Naive thymus-derived CD4-positive, alpha-beta T cell (primary cell): ENCODE data around the gene PLEKHM3. TPM values are rescaled to one million over a fixed set of nuclear protein-coding genes. Genes with fewer than 3 reads are reported as not detected.
A peak's percentile ranks its signal among the peaks of the same experiment; 100 is the strongest.

Experiments used
- ATAC-seq: fragments of 150-1000 bp; cut with Tn5 transposase; 2 replicates; pipeline ENCODE4 v1.10.0; 2021; ENCODE audit warnings: mild to moderate bottlenecking, moderate library complexity
- CTCF ChIA-PET: fragments of 350-600 bp; sonication (Branson Sonifier 250); formaldehyde crosslinking; loops from one replicate; lab custom pipeline; 2021; ENCODE audit warnings: antibody characterized with exemption; lab: Charles Lee
- POLR2A ChIA-PET: fragments of 350-600 bp; sonication (Branson Sonifier 250); formaldehyde crosslinking; loops from one replicate; lab custom pipeline; 2021; ENCODE audit warnings: antibody characterized with exemption, inconsistent platforms; lab: Charles Lee
- DNase-seq, 9 donors: peaks; one replicate each; pipeline versions ENCODE4 v3.0.0 to v3.0.0-alpha.2; 2020 to 2022; ENCODE audit warnings: mixed read lengths in 1 of 9
- H3K27ac ChIP-seq: one replicate; pipeline ENCODE4 v1.7.0; 2013; ENCODE audit warnings: mild to moderate bottlenecking, low read depth, low read length, moderate library complexity
- H3K27me3 ChIP-seq, 2 donors: one replicate each; pipeline ENCODE4 v1.7.0; 2013; ENCODE audit warnings: low read length in 2 of 2, mild to moderate bottlenecking in 2 of 2, moderate library complexity in 2 of 2; ENCODE audit not compliant: control insufficient read depth in 2 of 2, insufficient read depth in 2 of 2
- H3K36me3 ChIP-seq, 3 experiments: 1 replicate in 2 of 3; 2 replicates in 1 of 3; pipeline ENCODE4 v1.7.0; 2013; ENCODE audit warnings: low read length in 3 of 3, mild to moderate bottlenecking in 3 of 3, moderate library complexity in 1 of 3; ENCODE audit not compliant: insufficient read depth in 3 of 3, control insufficient read depth in 2 of 3
- H3K4me1 ChIP-seq, 2 donors: one replicate each; pipeline ENCODE4 v1.7.0; 2013; ENCODE audit warnings: low read length in 2 of 2, mild to moderate bottlenecking in 2 of 2, moderate library complexity in 1 of 2; ENCODE audit not compliant: control insufficient read depth in 2 of 2, insufficient read depth in 2 of 2
- H3K4me3 ChIP-seq: 2 replicates; pipeline ENCODE4 v1.7.0; 2013; ENCODE audit warnings: mild to moderate bottlenecking, low read length
- H3K9me3 ChIP-seq, 3 experiments: 1 replicate in 2 of 3; 2 replicates in 1 of 3; pipeline ENCODE4 v1.7.0; 2013; ENCODE audit warnings: low read length in 3 of 3; ENCODE audit not compliant: control insufficient read depth in 2 of 3
- H3K27ac Mint-ChIP-seq, 9 donors: one replicate each; pipeline ENCODE4 v1.8.0; 2020 to 2022; ENCODE audit warnings: mixed read lengths in 9 of 9, mild to moderate bottlenecking in 8 of 9, moderate library complexity in 5 of 9, inconsistent platforms in 2 of 9
- H3K27me3 Mint-ChIP-seq, 5 donors: one replicate each; pipeline ENCODE4 v1.8.0; 2021 to 2022; ENCODE audit warnings: mixed read lengths in 5 of 5, mild to moderate bottlenecking in 1 of 5
- H3K36me3 Mint-ChIP-seq, 5 donors: one replicate each; pipeline ENCODE4 v1.8.0; 2020 to 2022; ENCODE audit warnings: mixed read lengths in 5 of 5, mild to moderate bottlenecking in 3 of 5, inconsistent platforms in 1 of 5
- H3K4me1 Mint-ChIP-seq, 7 donors: one replicate each; pipeline ENCODE4 v1.8.0; 2020 to 2022; ENCODE audit warnings: mixed read lengths in 7 of 7, mild to moderate bottlenecking in 3 of 7, inconsistent platforms in 1 of 7
- H3K4me3 Mint-ChIP-seq, 10 donors: one replicate each; pipeline ENCODE4 v1.8.0; 2020 to 2022; ENCODE audit warnings: mild to moderate bottlenecking in 10 of 10, mixed read lengths in 10 of 10, moderate library complexity in 6 of 10, inconsistent platforms in 2 of 10
- H3K9me3 Mint-ChIP-seq, 11 donors: one replicate each; pipeline ENCODE4 v1.8.0; 2020 to 2022; ENCODE audit warnings: mixed read lengths in 11 of 11, mild to moderate bottlenecking in 4 of 11, inconsistent platforms in 1 of 11, moderate library complexity in 1 of 11
- intact Hi-C, 2 donors: fragments of 100-400 bp; cut with micrococcal nuclease; formaldehyde crosslinking; loops; one replicate each; pipeline ENCODE4 v1.15.1; 2023
- polyA plus RNA-seq, 2 donors: library from polyadenylated mRNA; unstranded; fragments of 300-500 nt; fragmentation: Illumina TruSeq; gene quantifications; one replicate each; pipeline ENCODE4 v1.2.3, GENCODE V29; 2021
- total RNA-seq, 6 experiments: library from RNA in 5 of 6; stranded (reverse) in 5 of 6; gene quantifications; 1 replicate in 5 of 6; 2 replicates in 1 of 6; pipeline ENCODE4 v1.2.3 and lab custom pipeline; 2021 to 2026

Gene PLEKHM3
- total and polyA plus RNA-seq, 7 experiments from 2014 or later: 3.8 to 19.4 (median 13.8) TPM

DNA sequence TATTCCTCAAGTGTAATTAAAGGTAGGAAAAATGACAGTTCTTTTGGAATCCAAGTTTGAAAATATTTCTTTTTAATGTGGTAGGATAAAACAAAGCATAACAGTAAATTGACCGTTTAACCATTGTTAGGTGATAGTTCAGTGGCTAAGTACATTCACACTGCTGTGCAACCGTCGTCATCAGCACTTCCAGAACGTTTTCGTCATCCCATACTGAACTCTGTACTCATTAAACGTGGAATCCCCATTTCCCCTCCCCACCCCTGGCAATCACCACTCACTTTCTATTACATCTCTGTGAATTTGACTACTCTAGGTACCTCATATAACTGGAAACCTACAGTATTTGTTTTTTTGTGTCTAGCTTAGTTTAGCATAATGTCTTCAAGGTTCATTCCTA lies 222.7 kb downstream of the PLEKHM3 start:
- no peak overlapping the region for H3K27ac ChIP-seq
- Mint-ChIP-seq H3K4me1 (peaks cover 0 to 5% (median 0%) of the 10 kb centered on the region in 7 donors), H3K36me3 (no peaks in the 10 kb centered on the region), H3K27ac (no peak overlapping the region), H3K27me3 (peaks cover 0 to 2% (median 0%) of the 10 kb centered on the region in 5 donors), H3K4me3 (no peak overlapping the region), H3K9me3 (peaks cover 0 to 1% (median 0%) of the 10 kb centered on the region in 11 donors)
- no peaks in the 10 kb centered on the region for H3K4me1 ChIP-seq
- H3K4me3 ChIP-seq: no peak overlapping the region
- no peak for ATAC-seq
- H3K9me3 ChIP-seq: no peaks in the 10 kb centered on the region
- no peaks in the 10 kb centered on the region for H3K36me3 ChIP-seq
- CTCF ChIA-PET: no interaction called here
- H3K27me3 ChIP-seq: no peaks in the 10 kb centered on the region
- intact Hi-C loops: no loop called here
- no peak for DNase-seq
- POLR2A ChIA-PET: no interaction called here

DNA sequence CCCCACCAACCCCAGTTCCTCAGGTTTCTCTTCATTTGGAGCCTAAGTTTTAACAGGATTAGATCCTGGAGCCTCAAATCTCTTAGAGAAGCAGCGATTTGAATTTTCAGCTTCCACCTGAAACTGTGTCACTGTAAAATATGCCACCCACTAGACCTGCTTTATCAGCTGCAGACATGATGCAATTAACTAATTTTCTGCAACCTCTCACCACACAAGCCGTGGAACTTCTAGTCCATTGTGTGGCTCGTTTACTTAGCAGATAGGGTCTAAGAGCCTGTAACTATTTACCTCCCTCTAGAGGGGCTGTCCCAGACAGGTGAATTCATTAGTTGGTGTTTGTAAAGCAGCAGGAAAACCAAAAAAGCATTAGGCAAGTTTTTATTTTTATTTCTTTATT lies 224.1 kb downstream of the PLEKHM3 start:
- ChIA-PET CTCF (no interaction called here), POLR2A (no interaction called here)
- Mint-ChIP-seq H3K4me1 (peaks cover 0 to 3% (median 0%) of the 10 kb centered on the region in 7 donors), H3K27me3 (no peaks in the 10 kb centered on the region), H3K9me3 (peaks cover 0 to 1% (median 0%) of the 10 kb centered on the region in 11 donors), H3K4me3 (no peak overlapping the region), H3K27ac (no peak overlapping the region), H3K36me3 (no peaks in the 10 kb centered on the region)
- Histone ChIP-seq H3K27ac (no peak overlapping the region), H3K4me3 (no peak overlapping the region), H3K9me3 (no peaks in the 10 kb centered on the region), H3K36me3 (no peaks in the 10 kb centered on the region), H3K27me3 (no peaks in the 10 kb centered on the region), H3K4me1 (no peaks in the 10 kb centered on the region)
- DNase-seq: no peak
- ATAC-seq: no peak
- intact Hi-C loops: no loop called here

DNA sequence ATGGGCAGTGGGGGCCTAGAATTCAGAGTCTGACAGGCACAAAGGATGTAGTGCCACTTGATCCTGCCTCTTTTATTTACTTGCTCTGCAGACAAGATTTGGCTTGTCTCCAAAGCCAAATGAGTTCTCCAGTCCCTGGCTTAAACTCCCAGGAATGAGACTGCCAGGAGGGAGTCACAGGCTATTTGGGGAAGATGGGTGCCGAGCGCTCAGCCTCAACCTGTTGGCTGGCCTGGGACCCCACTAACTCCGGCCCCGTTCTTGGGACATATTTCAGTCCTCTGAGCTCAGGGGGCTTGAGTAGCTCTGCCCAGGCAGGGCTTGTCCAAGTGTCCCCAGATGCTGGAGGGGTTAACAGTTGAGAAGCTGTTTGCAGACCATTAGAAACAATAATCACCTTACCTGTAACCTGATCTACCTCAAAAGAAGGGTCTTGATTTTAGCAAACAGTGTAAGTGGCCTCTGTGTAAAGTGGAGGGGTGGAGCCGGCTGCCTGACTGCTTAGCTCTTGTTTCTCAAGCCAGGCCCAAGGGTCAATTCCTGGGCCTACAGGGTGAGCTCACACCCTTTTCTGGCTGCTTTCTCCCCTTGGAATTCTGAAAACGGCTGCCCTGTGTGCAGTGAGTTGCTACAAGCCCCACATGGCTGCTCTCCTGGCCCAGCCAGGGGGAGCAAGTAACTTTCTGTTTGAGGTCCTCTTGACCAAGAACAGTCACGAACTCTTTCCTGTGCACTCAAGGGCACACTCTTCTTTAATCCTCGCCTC lies 228.6 kb downstream of the PLEKHM3 start:
- Histone ChIP-seq H3K36me3 (no peaks in the 10 kb centered on the region), H3K27me3 (no peaks in the 10 kb centered on the region), H3K4me3 (no peak overlapping the region), H3K27ac (no peak overlapping the region), H3K9me3 (no peaks in the 10 kb centered on the region), H3K4me1 (no peaks in the 10 kb centered on the region)
- CTCF ChIA-PET: no interaction called here
- no peaks in the 10 kb centered on the region for H3K4me1 Mint-ChIP-seq
- H3K27ac Mint-ChIP-seq: no peak overlapping the region
- intact Hi-C loops: no loop called here
- peaks cover 0 to 4% (median 0%) of the 10 kb centered on the region in 5 donors for H3K27me3 Mint-ChIP-seq
- no peak for DNase-seq
- peaks cover 0 to 1% (median 0%) of the 10 kb centered on the region in 11 donors for H3K9me3 Mint-ChIP-seq
- no peaks in the 10 kb centered on the region for H3K36me3 Mint-ChIP-seq
- POLR2A ChIA-PET: no interaction called here
- no peak overlapping the region for H3K4me3 Mint-ChIP-seq
- ATAC-seq: no peak

DNA sequence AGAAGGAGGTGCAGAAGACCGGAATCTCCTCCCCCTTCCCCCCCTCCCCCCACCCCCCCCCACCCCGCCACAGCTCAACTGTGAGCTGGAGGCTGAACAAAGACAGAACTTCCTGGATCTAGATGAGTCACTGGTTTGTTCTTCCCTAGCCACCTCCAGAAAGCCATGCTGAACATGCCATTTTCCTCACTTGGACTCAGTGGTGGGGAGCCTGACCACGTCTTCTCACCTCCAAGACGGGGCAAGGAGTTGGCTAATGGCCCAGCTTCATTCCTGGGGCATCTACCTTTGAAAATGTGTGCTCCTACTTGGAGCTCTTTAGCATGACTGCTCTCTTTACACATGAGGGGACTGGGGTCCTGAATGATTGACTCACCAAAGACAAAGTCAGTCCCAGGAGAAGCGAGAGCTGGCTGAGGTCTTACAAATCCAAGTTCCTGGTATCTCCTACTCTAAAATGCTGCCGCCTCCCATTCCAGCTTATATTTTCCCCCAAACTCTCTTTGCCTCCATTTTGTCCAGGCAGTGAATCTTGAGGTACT lies 233.0 kb downstream of the PLEKHM3 start:
- no peaks in the 10 kb centered on the region for H3K27me3 ChIP-seq
- ChIA-PET POLR2A (no interaction called here), CTCF (no interaction called here)
- DNase-seq: no peak
- Mint-ChIP-seq H3K9me3 (no peaks in the 10 kb centered on the region), H3K27ac (no peak overlapping the region), H3K4me3 (no peak overlapping the region), H3K36me3 (no peaks in the 10 kb centered on the region), H3K27me3 (peaks cover 0 to 11% (median 2%) of the 10 kb centered on the region in 5 donors), H3K4me1 (no peaks in the 10 kb centered on the region)
- no peaks in the 10 kb centered on the region for H3K36me3 ChIP-seq
- no peaks in the 10 kb centered on the region for H3K4me1 ChIP-seq
- no peak overlapping the region for H3K4me3 ChIP-seq
- H3K27ac ChIP-seq: no peak overlapping the region
- ATAC-seq: peak; percentile 57
- intact Hi-C loops: no loop called here
- no peaks in the 10 kb centered on the region for H3K9me3 ChIP-seq

DNA sequence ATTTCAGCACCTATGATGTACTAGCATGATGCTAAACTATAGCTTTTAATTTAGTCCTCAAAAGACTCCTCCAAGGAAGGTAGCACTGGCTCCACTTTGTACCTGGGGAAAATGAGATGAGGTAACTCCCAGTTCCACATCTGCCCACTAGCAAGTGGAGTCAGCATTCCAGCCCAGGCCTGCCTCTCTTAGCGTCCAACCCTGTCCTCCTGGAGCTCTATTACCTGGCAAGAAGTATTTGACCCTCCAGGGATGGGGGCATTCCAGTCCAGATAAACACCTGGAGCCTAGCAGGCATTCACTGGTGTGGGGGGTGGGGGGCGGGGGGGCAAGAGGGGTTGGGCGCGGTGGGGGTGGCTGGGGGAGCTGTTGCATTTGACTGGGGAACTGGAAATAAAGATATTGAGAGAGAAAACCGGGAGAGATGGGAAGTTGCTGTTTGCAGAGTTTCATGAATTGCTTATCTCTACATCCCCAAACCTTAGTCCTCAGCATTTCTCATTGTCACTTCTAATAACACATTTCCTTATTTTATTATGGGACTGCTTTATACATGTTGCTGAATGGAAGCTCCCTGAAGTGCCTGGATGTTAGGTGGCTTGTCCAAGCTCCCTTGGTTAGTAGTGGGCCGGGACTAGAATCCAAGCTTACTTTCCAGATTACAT lies 233.6 kb downstream of the PLEKHM3 start:
- ATAC-seq: no peak
- ChIA-PET CTCF (no interaction called here), POLR2A (no interaction called here)
- Mint-ChIP-seq H3K27ac (no peak overlapping the region), H3K4me3 (no peak overlapping the region), H3K36me3 (no peaks in the 10 kb centered on the region), H3K27me3 (peaks cover 0 to 11% (median 2%) of the 10 kb centered on the region in 5 donors), H3K9me3 (no peaks in the 10 kb centered on the region), H3K4me1 (no peaks in the 10 kb centered on the region)
- no peaks in the 10 kb centered on the region for H3K36me3 ChIP-seq
- H3K4me1 ChIP-seq: no peaks in the 10 kb centered on the region
- H3K27me3 ChIP-seq: no peaks in the 10 kb centered on the region
- no peak overlapping the region for H3K4me3 ChIP-seq
- DNase-seq: no peak
- H3K9me3 ChIP-seq: no peaks in the 10 kb centered on the region
- no peak overlapping the region for H3K27ac ChIP-seq
- intact Hi-C loops: no loop called here

DNA sequence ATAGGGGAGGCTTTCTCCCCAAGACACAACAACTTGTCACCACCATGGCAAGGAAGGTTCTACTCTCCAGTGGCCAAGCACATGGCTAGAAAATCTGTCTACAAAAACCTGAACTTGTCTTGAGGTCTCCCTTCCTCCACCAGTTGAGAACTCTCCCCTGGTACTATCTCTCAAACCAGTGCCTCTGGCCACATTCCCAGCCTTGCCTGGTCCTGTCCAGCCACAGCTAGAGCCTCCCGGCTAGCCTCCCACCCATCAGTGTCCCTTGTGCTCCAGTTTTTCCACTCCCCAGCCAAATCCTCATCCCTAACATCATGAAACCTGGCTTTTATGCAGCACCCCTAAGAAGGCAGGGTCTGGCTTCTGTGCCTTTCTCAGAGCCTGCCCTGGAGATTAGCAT lies 234.4 kb downstream of the PLEKHM3 start:
- intact Hi-C loops: no loop called here
- H3K4me3 ChIP-seq: no peak overlapping the region
- no peak for DNase-seq
- peaks cover 0 to 11% (median 2%) of the 10 kb centered on the region in 5 donors for H3K27me3 Mint-ChIP-seq
- no peaks in the 10 kb centered on the region for H3K9me3 ChIP-seq
- POLR2A ChIA-PET: no interaction called here
- H3K9me3 Mint-ChIP-seq: no peaks in the 10 kb centered on the region
- H3K4me1 ChIP-seq: no peaks in the 10 kb centered on the region
- no peak overlapping the region for H3K4me3 Mint-ChIP-seq
- CTCF ChIA-PET: no interaction called here
- H3K36me3 ChIP-seq: no peaks in the 10 kb centered on the region
- H3K36me3 Mint-ChIP-seq: no peaks in the 10 kb centered on the region
- no peak for ATAC-seq
- no peaks in the 10 kb centered on the region for H3K27me3 ChIP-seq
- H3K27ac ChIP-seq: no peak overlapping the region
- H3K4me1 Mint-ChIP-seq: no peaks in the 10 kb centered on the region
- no peak overlapping the region for H3K27ac Mint-ChIP-seq
